IPS-15b (cell line): ENCODE measurements around the gene PLA2G5.

Source experiments
- H3K27me3 ChIP-seq: one replicate; pipeline ENCODE4 v1.6.1; 2013; ENCODE audit warnings: low read length; ENCODE audit not compliant: control insufficient read depth, insufficient read depth
- H3K36me3 ChIP-seq: one replicate; pipeline ENCODE4 v1.6.1; 2013; ENCODE audit warnings: low read length; ENCODE audit not compliant: control insufficient read depth, insufficient read depth
- H3K4me1 ChIP-seq: one replicate; pipeline ENCODE4 v1.6.1; 2013; ENCODE audit warnings: mild to moderate bottlenecking, low read length; ENCODE audit not compliant: control insufficient read depth, insufficient read depth
- H3K4me3 ChIP-seq: one replicate; pipeline ENCODE4 v1.5.1; 2013; ENCODE audit warnings: low read depth, low read length
- H3K9ac ChIP-seq: one replicate; pipeline ENCODE4 v1.6.1; 2013; ENCODE audit warnings: low read depth, mild to moderate bottlenecking, low read length
- H3K9me3 ChIP-seq: one replicate; pipeline ENCODE4 v1.6.1; 2013; ENCODE audit warnings: mild to moderate bottlenecking, low read length; ENCODE audit not compliant: control insufficient read depth, insufficient read depth

PLA2G5 gene

GRCh38 chr1:20080441-20081352 lies 10.7 kb downstream of the PLA2G5 start:
- Histone ChIP-seq H3K9me3 (no peaks in the 10 kb centered on the region), H3K4me3 (no peak overlapping the region), H3K9ac (no peak overlapping the region)

GRCh38 chr1:20081353-20081810 lies 11.4 kb downstream of the PLA2G5 start:
- no peaks in the 10 kb centered on the region for H3K4me1 ChIP-seq
- no peak overlapping the region for H3K9ac ChIP-seq

More at GRCh38 chr1:20080441-20081352, 10.7 kb downstream of the PLA2G5 start:
- H3K36me3 ChIP-seq, result no peaks in the 10 kb centered on the region
- no peaks in the 10 kb centered on the region for H3K4me1 ChIP-seq
- H3K27me3 ChIP-seq, result no peaks in the 10 kb centered on the region

GRCh38 chr1:20082772-20083171 lies 12.8 kb downstream of the PLA2G5 start:
- H3K9ac ChIP-seq, result no peak overlapping the region
- H3K4me1 ChIP-seq, result no peaks in the 10 kb centered on the region
- H3K4me3 ChIP-seq, result no peak overlapping the region
- H3K27me3 ChIP-seq, result no peaks in the 10 kb centered on the region
- no peaks in the 10 kb centered on the region for H3K36me3 ChIP-seq
- no peaks in the 10 kb centered on the region for H3K9me3 ChIP-seq

More at GRCh38 chr1:20081353-20081810, 11.4 kb downstream of the PLA2G5 start:
- no peaks in the 10 kb centered on the region for H3K36me3 ChIP-seq
- no peak overlapping the region for H3K4me3 ChIP-seq
- H3K27me3 ChIP-seq, result no peaks in the 10 kb centered on the region
- no peaks in the 10 kb centered on the region for H3K9me3 ChIP-seq

- no peaks in the 10 kb centered on the region for H3K36me3 ChIP-seq
- no peaks in the 10 kb centered on the region for H3K4me1 ChIP-seq
- H3K4me3 ChIP-seq, result no peak overlapping the region
- H3K9me3 ChIP-seq, result no peaks in the 10 kb centered on the region
- no peaks in the 10 kb centered on the region for H3K27me3 ChIP-seq
- no peak overlapping the region for H3K9ac ChIP-seq
Observed at GRCh38 chr1:20083178-20083944, 13.4 kb downstream of the PLA2G5 start.

- Histone ChIP-seq H3K4me3 (no peak overlapping the region), H3K4me1 (no peaks in the 10 kb centered on the region), H3K9me3 (no peaks in the 10 kb centered on the region), H3K36me3 (no peaks in the 10 kb centered on the region), H3K27me3 (no peaks in the 10 kb centered on the region), H3K9ac (no peak overlapping the region)
Observed at GRCh38 chr1:20086800-20087199, 16.8 kb downstream of the PLA2G5 start.

- no peak overlapping the region for H3K4me3 ChIP-seq
- H3K9me3 ChIP-seq, result no peaks in the 10 kb centered on the region
- H3K9ac ChIP-seq, result no peak overlapping the region
- no peaks in the 10 kb centered on the region for H3K27me3 ChIP-seq
- no peaks in the 10 kb centered on the region for H3K4me1 ChIP-seq
- no peaks in the 10 kb centered on the region for H3K36me3 ChIP-seq
Observed at GRCh38 chr1:20087668-20088067, 17.7 kb downstream of the PLA2G5 start.

GRCh38 chr1:20089328-20090077 lies 19.5 kb downstream of the PLA2G5 start:
- H3K9me3 ChIP-seq, result peaks cover 6% of the 10 kb centered on the region
- no peaks in the 10 kb centered on the region for H3K27me3 ChIP-seq
- H3K9ac ChIP-seq, result no peak overlapping the region
- no peak overlapping the region for H3K4me3 ChIP-seq
- no peaks in the 10 kb centered on the region for H3K36me3 ChIP-seq
- H3K4me1 ChIP-seq, result no peaks in the 10 kb centered on the region

GRCh38 chr1:20090119-20090518 lies 20.1 kb downstream of the PLA2G5 start:
- Histone ChIP-seq H3K36me3 (no peaks in the 10 kb centered on the region), H3K4me1 (no peaks in the 10 kb centered on the region), H3K27me3 (no peaks in the 10 kb centered on the region), H3K9me3 (peaks cover 8% of the 10 kb centered on the region), H3K4me3 (no peak overlapping the region), H3K9ac (no peak overlapping the region)

GRCh38 chr1:20090641-20091040 lies 20.6 kb downstream of the PLA2G5 start:
- no peaks in the 10 kb centered on the region for H3K4me1 ChIP-seq

GRCh38 chr1:20093303-20093702 lies 23.3 kb downstream of the PLA2G5 start:
- no peaks in the 10 kb centered on the region for H3K27me3 ChIP-seq
- H3K4me1 ChIP-seq, result no peaks in the 10 kb centered on the region
- H3K4me3 ChIP-seq, result no peak overlapping the region
- peaks cover 38% of the 10 kb centered on the region for H3K9me3 ChIP-seq
- H3K36me3 ChIP-seq, result no peaks in the 10 kb centered on the region
- H3K9ac ChIP-seq, result no peak overlapping the region

More at GRCh38 chr1:20090641-20091040, 20.6 kb downstream of the PLA2G5 start:
- Histone ChIP-seq H3K27me3 (no peaks in the 10 kb centered on the region), H3K36me3 (no peaks in the 10 kb centered on the region), H3K4me3 (no peak overlapping the region), H3K9ac (no peak overlapping the region), H3K9me3 (peaks cover 13% of the 10 kb centered on the region)

- Histone ChIP-seq H3K9ac (no peak overlapping the region), H3K36me3 (no peaks in the 10 kb centered on the region), H3K9me3 (peaks cover 38% of the 10 kb centered on the region), H3K4me3 (no peak overlapping the region), H3K4me1 (no peaks in the 10 kb centered on the region), H3K27me3 (no peaks in the 10 kb centered on the region)
Observed at GRCh38 chr1:20093940-20094391, 24.0 kb downstream of the PLA2G5 start.
